Breast epithelium (tissue), 3 donors: ENCODE measurements around the gene MARCHF7.
"Not testable (repeated sequence)": the region's sequence is repeated elsewhere in the genome, so short reads cannot be mapped to it uniquely, and the experiment has no call there.

Source experiments
- POLR2A ChIP-seq: fragments of 450-650 bp; IDR thresholded peaks from one replicate; pipeline ENCODE4 v1.6.1; 2016; ENCODE audit warnings: antibody characterized with exemption, mild to moderate bottlenecking, moderate library complexity
- POLR2AphosphoS5 ChIP-seq, 3 donors: sonication (generic); formaldehyde crosslinking; IDR thresholded peaks; one replicate each; pipeline ENCODE4 v1.6.1; 2017; ENCODE audit warnings: antibody characterized with exemption in 3 of 3
- TF ChIP-seq, protein P1 (sequence below), 3 donors: fragments of 450-650 bp; IDR thresholded peaks; one replicate each; pipeline ENCODE4 v1.5.1; 2016 to 2017; ENCODE audit warnings: antibody characterized with exemption in 3 of 3, mild to moderate bottlenecking in 3 of 3, moderate library complexity in 3 of 3

DNA sequence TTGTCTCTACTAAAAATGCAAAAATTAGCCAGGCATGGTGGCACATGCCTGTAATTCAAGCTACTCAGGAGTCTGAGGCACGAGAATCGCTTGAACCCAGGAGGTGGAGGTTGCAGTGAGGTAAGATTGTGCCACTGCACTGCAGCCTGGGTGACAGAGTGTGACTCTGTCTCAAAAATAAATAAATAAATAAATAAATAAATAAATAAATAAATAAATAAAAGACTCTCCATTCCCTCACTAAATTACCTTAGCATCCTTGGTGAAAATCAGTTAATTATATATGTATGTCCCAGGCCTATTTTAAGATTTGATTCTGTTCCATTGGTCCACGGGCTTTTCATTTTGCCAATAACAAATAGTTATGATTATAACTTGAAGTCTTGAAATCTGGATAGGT is 44.9 kb upstream of the MARCHF7 start:
- TF ChIP-seq, protein P1, sequence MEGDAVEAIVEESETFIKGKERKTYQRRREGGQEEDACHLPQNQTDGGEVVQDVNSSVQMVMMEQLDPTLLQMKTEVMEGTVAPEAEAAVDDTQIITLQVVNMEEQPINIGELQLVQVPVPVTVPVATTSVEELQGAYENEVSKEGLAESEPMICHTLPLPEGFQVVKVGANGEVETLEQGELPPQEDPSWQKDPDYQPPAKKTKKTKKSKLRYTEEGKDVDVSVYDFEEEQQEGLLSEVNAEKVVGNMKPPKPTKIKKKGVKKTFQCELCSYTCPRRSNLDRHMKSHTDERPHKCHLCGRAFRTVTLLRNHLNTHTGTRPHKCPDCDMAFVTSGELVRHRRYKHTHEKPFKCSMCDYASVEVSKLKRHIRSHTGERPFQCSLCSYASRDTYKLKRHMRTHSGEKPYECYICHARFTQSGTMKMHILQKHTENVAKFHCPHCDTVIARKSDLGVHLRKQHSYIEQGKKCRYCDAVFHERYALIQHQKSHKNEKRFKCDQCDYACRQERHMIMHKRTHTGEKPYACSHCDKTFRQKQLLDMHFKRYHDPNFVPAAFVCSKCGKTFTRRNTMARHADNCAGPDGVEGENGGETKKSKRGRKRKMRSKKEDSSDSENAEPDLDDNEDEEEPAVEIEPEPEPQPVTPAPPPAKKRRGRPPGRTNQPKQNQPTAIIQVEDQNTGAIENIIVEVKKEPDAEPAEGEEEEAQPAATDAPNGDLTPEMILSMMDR (IDR thresholded peaks at IDR 0.05), result not testable (repeated sequence)
- not testable (repeated sequence) for TF ChIP-seq POLR2AphosphoS5 (IDR thresholded peaks at IDR 0.05); POLR2A
